ENCODE measurements around the gene MYOM1.

GRCh38 chr18:3048121-3048520, 171.6 kb downstream of the MYOM1 start:
- no peak for TF ChIP-seq CTCF (IDR thresholded peaks at IDR 0.05; ENCODE audit: insufficient read depth, low read depth, low read length)
- no peak for TF ChIP-seq EZH2 (IDR thresholded peaks at IDR 0.05; ENCODE audit: insufficient read depth, low read length)

All from astrocyte (in vitro differentiated cells and primary cell).